ENCODE data around the gene CEACAM21. TPM values are rescaled to one million over a fixed set of nuclear protein-coding genes. Genes with fewer than 3 reads are reported as not detected.

CEACAM21 gene
- polyA plus RNA-seq, 2 of the 4 experiments (the other 2 are of a cell fraction) = not detected

GRCh38 chr19:41606215-41606837 is 30.4 kb downstream of the CEACAM21 start:
- ChIA-PET POLR2A (no interaction called here), CTCF (interaction anchor here (0.6 to 46.4 kb wide), 9 partner anchors 9 to 260 kb away, joined by 3 to 1153 read pairs (median 10); partner anchors contain the start of genes CEACAM21 and DMAC2)
- Histone ChIP-seq H3K4me3 (no peak overlapping the region), H3K4me2 (no peak overlapping the region), H3K27ac (no peak overlapping the region), H3K9me3 (no peaks in the 10 kb centered on the region), H3K4me1 (no peaks in the 10 kb centered on the region)
- DNase-seq (ENCODE audit: low read depth in 1 of 2, low spot score in 1 of 2) (no peak), ATAC-seq (no peak; a peak in 1 of 6 replicates), FAIRE-seq (no peak)
- 21% methylated on average over 5 of the region's 5 CpGs for WGBS (ENCODE audit: missing lambda C conversion rate)
- TF ChIP-seq JUNB (IDR thresholded peaks at IDR 0.05) = no peak
- no peak for TF ChIP-seq HOXA7 (CRISPR knock-in tag; IDR thresholded peaks at IDR 0.05)
- TF ChIP-seq RARB (CRISPR knock-in tag; IDR thresholded peaks at IDR 0.05) = no peak
- no peak for TF ChIP-seq FOSB (CRISPR knock-in tag; IDR thresholded peaks at IDR 0.05)
- TF ChIP-seq MAFK (IDR thresholded peaks at IDR 0.05; ENCODE audit: partially characterized antibody) = no peak
- no peak for TF ChIP-seq EHF (CRISPR knock-in tag; IDR thresholded peaks at IDR 0.05)
- no peak for TF ChIP-seq KDM1A (IDR thresholded peaks at IDR 0.05; ENCODE audit: low read depth)
- no peak for TF ChIP-seq HOXB13 (CRISPR knock-in tag; IDR thresholded peaks at IDR 0.05; ENCODE audit: low read depth)
- no peak for TF ChIP-seq PBX3 (IDR thresholded peaks at IDR 0.05)
- TF ChIP-seq NPAS2 (CRISPR knock-in tag; IDR thresholded peaks at IDR 0.05; ENCODE audit: borderline replicate concordance) = no peak
- no peak for TF ChIP-seq CHD2 (IDR thresholded peaks at IDR 0.05; ENCODE audit: low read length, partially characterized antibody)
- TF ChIP-seq HOXB5 (CRISPR knock-in tag; IDR thresholded peaks at IDR 0.05) = no peak
- TF ChIP-seq POLR2AphosphoS2 (conservative IDR thresholded peaks at IDR 0.05; ENCODE audit: low read length) = no peak
- TF ChIP-seq ZNF302 (CRISPR knock-in tag; IDR thresholded peaks at IDR 0.05) = no peak
- no peak for TF ChIP-seq ZFP36 (IDR thresholded peaks at IDR 0.05; ENCODE audit: borderline replicate concordance, partially characterized antibody)
- TF ChIP-seq E2F6 (IDR thresholded peaks at IDR 0.05; ENCODE audit: borderline replicate concordance, low read depth) = no peak
- TF ChIP-seq JUN (IDR thresholded peaks at IDR 0.05) = no peak
- no peak for TF ChIP-seq FOSL2 (IDR thresholded peaks at IDR 0.05)
- TF ChIP-seq FOSL2 (CRISPR knock-in tag; IDR thresholded peaks at IDR 0.05) = no peak

- no peak for TF ChIP-seq HOXA7 (CRISPR knock-in tag; IDR thresholded peaks at IDR 0.05)
- TF ChIP-seq MAFK (IDR thresholded peaks at IDR 0.05; ENCODE audit: partially characterized antibody) = peak; percentile 81
- no peak for TF ChIP-seq POLR2AphosphoS2 (conservative IDR thresholded peaks at IDR 0.05; ENCODE audit: low read length)
- no peak for TF ChIP-seq TP53 (CRISPR knock-in tag; IDR thresholded peaks at IDR 0.05)
- no peaks in the 10 kb centered on the region for H3K4me1 ChIP-seq
- H3K4me2 ChIP-seq = no peak overlapping the region
- POLR2A ChIA-PET = no interaction called here
- H3K9me3 ChIP-seq = no peaks in the 10 kb centered on the region
- H3K4me3 ChIP-seq = no peak overlapping the region
- DNase-seq (ENCODE audit: low read depth in 1 of 2, low spot score in 1 of 2) = no peak
- FAIRE-seq = peak; percentile 92
- no peak for ATAC-seq
- WGBS (ENCODE audit: missing lambda C conversion rate) = 3% methylated on average over 1 of the region's 1 CpG
- CTCF ChIA-PET = interaction anchor here (1.5 to 46.4 kb wide), 4 partner anchors 10 to 139 kb away, joined by 5 to 1153 read pairs (median 64); partner anchors contain the start of gene CEACAM21
- no peak overlapping the region for H3K27ac ChIP-seq
Observed at GRCh38 chr19:41607668-41608067, 31.7 kb downstream of the CEACAM21 start.

GRCh38 chr19:41610789-41611188 is 34.8 kb downstream of the CEACAM21 start:
- TF ChIP-seq HDAC2 (IDR thresholded peaks at IDR 0.05) = no peak
- TF ChIP-seq FOSB (CRISPR knock-in tag; IDR thresholded peaks at IDR 0.05) = no peak
- TF ChIP-seq TP53 (CRISPR knock-in tag; IDR thresholded peaks at IDR 0.05) = no peak
- no peak for TF ChIP-seq MAZ (IDR thresholded peaks at IDR 0.05; ENCODE audit: borderline replicate concordance, low read depth, low read length)
- TF ChIP-seq ZNF302 (CRISPR knock-in tag; IDR thresholded peaks at IDR 0.05) = no peak
- no peak for TF ChIP-seq JUNB (IDR thresholded peaks at IDR 0.05)
- no peak for TF ChIP-seq MAFK (IDR thresholded peaks at IDR 0.05; ENCODE audit: partially characterized antibody)
- TF ChIP-seq HMGXB4 (CRISPR knock-in tag; IDR thresholded peaks at IDR 0.05; ENCODE audit: borderline replicate concordance) = no peak
- no peak for TF ChIP-seq KDM1A (IDR thresholded peaks at IDR 0.05; ENCODE audit: low read depth)
- TF ChIP-seq SREBF2 (IDR thresholded peaks at IDR 0.05) = no peak
- FAIRE-seq = no peak

More at GRCh38 chr19:41610789-41611188, 34.8 kb downstream of the CEACAM21 start:
- ATAC-seq = no peak
- ChIA-PET CTCF (interaction anchor here (0.7 to 46.4 kb wide), 6 partner anchors 9 to 135 kb away, joined by 3 to 1153 read pairs (median 6); partner anchors contain the start of gene CEACAM21), POLR2A (no interaction called here)
- Histone ChIP-seq H3K4me1 (no peaks in the 10 kb centered on the region), H3K27ac (no peak overlapping the region), H3K9me3 (no peaks in the 10 kb centered on the region), H3K4me2 (no peak overlapping the region), H3K4me3 (no peak overlapping the region)
- no peak for DNase-seq (ENCODE audit: low read depth in 1 of 2, low spot score in 1 of 2)

All from A549 (cell line).